ENCODE measurements around the gene ZNF253. TPM values are rescaled to one million over a fixed set of nuclear protein-coding genes. Genes with fewer than 3 reads are reported as not detected.
"Not testable (repeated sequence)": the region's sequence is repeated elsewhere in the genome, so short reads cannot be mapped to it uniquely, and the experiment has no call there.

The ZNF253 gene
- total and polyA plus RNA-seq, 2 experiments from 2014 or later: 2.1 to 3.2 TPM

DNA sequence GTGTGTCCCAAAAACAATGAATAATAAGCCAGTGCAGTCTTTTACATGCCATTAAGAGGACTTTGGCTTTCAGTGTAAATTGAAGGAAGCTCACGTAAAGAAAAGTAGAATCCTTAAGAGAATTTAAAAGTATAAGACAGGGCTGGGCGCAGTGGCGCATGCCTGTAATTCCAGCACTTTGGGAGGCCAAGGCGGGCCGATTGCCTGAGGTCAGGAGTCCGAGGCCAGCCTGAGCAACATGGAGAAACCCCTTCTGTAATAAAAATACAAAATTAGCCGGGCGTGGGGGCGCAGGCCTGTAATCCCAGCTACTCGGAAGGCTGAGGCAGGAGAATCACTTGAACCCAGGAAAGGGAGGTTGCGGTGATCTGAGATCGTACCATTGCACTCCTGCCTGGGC lies 17.9 kb upstream of the ZNF253 start:
- no peaks in the 10 kb centered on the region for H4K20me1 ChIP-seq (ENCODE audit: insufficient read depth)
- WGBS, 2 experiments (ENCODE audit: low coverage in 1 of 2, low lambda C conversion rate in 2 of 2, missing lambda C conversion rate in 2 of 2): 73 to 75% methylated on average over 12 of the region's 12 CpGs
- H3K27me3 ChIP-seq (replicated peaks; ENCODE audit: insufficient read depth): no peaks in the 10 kb centered on the region
- no peak for DNase-seq
- H3K9ac ChIP-seq: no peak overlapping the region
- no peaks in the 10 kb centered on the region for H3K36me3 ChIP-seq (ENCODE audit: low read depth)
- H3F3A ChIP-seq (ENCODE audit: insufficient read depth): no peaks in the 10 kb centered on the region
- no peak overlapping the region for H2AFZ ChIP-seq
- no peaks in the 10 kb centered on the region for H3K79me2 ChIP-seq (ENCODE audit: insufficient read depth)
- TF ChIP-seq EZH2phosphoT487 (IDR thresholded peaks at IDR 0.05; ENCODE audit: insufficient read depth, low read depth) (no peak), EZH2 (IDR thresholded peaks at IDR 0.05; ENCODE audit: insufficient read depth, poor library complexity, severe bottlenecking) (no peak)
- no peaks in the 10 kb centered on the region for H3K9me2 ChIP-seq (ENCODE audit: insufficient read depth)
- no peak overlapping the region for H3K4me2 ChIP-seq (ENCODE audit: unreplicated experiment)
- H3K4me1 ChIP-seq (ENCODE audit: insufficient read depth): no peaks in the 10 kb centered on the region
- H3K27ac ChIP-seq: no peak overlapping the region
- no peak overlapping the region for H3K4me3 ChIP-seq
- no peaks in the 10 kb centered on the region for H3K9me3 ChIP-seq (ENCODE audit: low read depth)
- in situ Hi-C loops (cut with MboI): no loop called here

DNA sequence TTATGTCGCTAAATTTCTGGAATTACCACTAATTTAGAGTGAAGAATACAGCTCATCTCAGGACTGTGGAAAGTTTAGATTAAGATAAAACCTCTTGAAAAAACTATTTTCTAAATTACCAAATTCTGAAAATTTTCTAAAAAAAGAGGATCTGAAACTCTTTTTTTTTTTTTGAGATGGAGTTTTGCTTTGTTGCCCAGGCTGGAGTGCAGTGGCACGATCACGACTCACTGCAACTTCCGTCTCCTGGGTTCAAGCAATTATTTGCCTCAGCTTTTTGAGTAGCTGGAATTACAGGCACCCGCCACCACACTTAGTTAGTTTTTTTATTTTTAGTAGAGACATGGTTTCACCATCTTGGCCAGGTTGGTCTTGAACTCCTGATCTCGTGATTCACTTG lies 16.6 kb upstream of the ZNF253 start:
- Histone ChIP-seq H3K4me1 (ENCODE audit: insufficient read depth) (no peaks in the 10 kb centered on the region), H3K27ac (no peak overlapping the region), H3K79me2 (ENCODE audit: insufficient read depth) (no peaks in the 10 kb centered on the region), H3K9me2 (ENCODE audit: insufficient read depth) (no peaks in the 10 kb centered on the region), H3K4me2 (ENCODE audit: unreplicated experiment) (no peak overlapping the region), H3K9ac (no peak overlapping the region), H3K9me3 (ENCODE audit: low read depth) (no peaks in the 10 kb centered on the region), H2AFZ (no peak overlapping the region), H3K4me3 (no peak overlapping the region), H3K36me3 (ENCODE audit: low read depth) (no peaks in the 10 kb centered on the region), H3K27me3 (replicated peaks; ENCODE audit: insufficient read depth) (no peaks in the 10 kb centered on the region), H3F3A (ENCODE audit: insufficient read depth) (no peaks in the 10 kb centered on the region), H4K20me1 (ENCODE audit: insufficient read depth) (no peaks in the 10 kb centered on the region)
- no peak for TF ChIP-seq EZH2 (IDR thresholded peaks at IDR 0.05; ENCODE audit: insufficient read depth, poor library complexity, severe bottlenecking)
- TF ChIP-seq EZH2phosphoT487 (IDR thresholded peaks at IDR 0.05; ENCODE audit: insufficient read depth, low read depth): no peak
- DNase-seq: no peak
- in situ Hi-C loops (cut with MboI): no loop called here
- WGBS, 2 experiments (ENCODE audit: low coverage in 1 of 2, low lambda C conversion rate in 2 of 2, missing lambda C conversion rate in 2 of 2): 48 to 55% methylated on average over 6 of the region's 6 CpGs

DNA sequence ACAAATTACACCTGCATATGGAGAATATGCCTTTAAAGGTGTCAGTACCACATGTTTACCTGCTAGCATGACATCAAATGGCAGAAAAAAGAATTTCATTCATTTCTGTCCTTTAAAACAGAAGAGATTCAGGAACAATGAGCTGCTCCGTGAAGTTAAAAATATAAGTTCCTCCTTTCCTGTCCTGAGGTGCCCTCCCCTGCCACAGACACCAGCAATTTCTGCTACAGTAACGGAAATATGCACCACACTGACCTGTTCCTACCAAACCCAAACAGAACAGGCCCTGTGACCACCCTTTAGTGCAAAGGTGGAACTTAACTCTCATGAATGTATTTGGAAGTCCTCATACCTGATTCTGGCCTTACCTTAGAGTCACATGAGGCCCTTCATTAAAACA lies 13.9 kb upstream of the ZNF253 start:
- H3K4me3 ChIP-seq; H3F3A ChIP-seq (ENCODE audit: insufficient read depth); H3K9me2 ChIP-seq (ENCODE audit: insufficient read depth); H3K9me3 ChIP-seq (ENCODE audit: low read depth); H4K20me1 ChIP-seq (ENCODE audit: insufficient read depth); DNase-seq; H3K4me1 ChIP-seq (ENCODE audit: insufficient read depth); H3K27me3 ChIP-seq (replicated peaks; ENCODE audit: insufficient read depth); in situ Hi-C loops (cut with MboI); H3K27ac ChIP-seq; H3K9ac ChIP-seq; H3K36me3 ChIP-seq (ENCODE audit: low read depth); H3K79me2 ChIP-seq (ENCODE audit: insufficient read depth); H3K4me2 ChIP-seq (ENCODE audit: unreplicated experiment); H2AFZ ChIP-seq: not testable (repeated sequence)
- 17 to 25% methylated on average over 2 of the region's 2 CpGs for WGBS, 2 experiments (ENCODE audit: low coverage in 1 of 2, low lambda C conversion rate in 2 of 2, missing lambda C conversion rate in 2 of 2)

- in situ Hi-C loops (cut with MboI): no loop called here
- no peaks in the 10 kb centered on the region for H3K36me3 ChIP-seq (ENCODE audit: low read depth)
- no peaks in the 10 kb centered on the region for H4K20me1 ChIP-seq (ENCODE audit: insufficient read depth)
- H3K27ac ChIP-seq: no peak overlapping the region
- no peak overlapping the region for H3K4me3 ChIP-seq
- DNase-seq: no peak
- no peak overlapping the region for H3K9ac ChIP-seq
- no peaks in the 10 kb centered on the region for H3K27me3 ChIP-seq (replicated peaks; ENCODE audit: insufficient read depth)
- H3K79me2 ChIP-seq (ENCODE audit: insufficient read depth): no peaks in the 10 kb centered on the region
- no peak overlapping the region for H3K4me2 ChIP-seq (ENCODE audit: unreplicated experiment)
- TF ChIP-seq EZH2 (IDR thresholded peaks at IDR 0.05; ENCODE audit: insufficient read depth, poor library complexity, severe bottlenecking) (no peak), EZH2phosphoT487 (IDR thresholded peaks at IDR 0.05; ENCODE audit: insufficient read depth, low read depth) (no peak)
- no peaks in the 10 kb centered on the region for H3K9me3 ChIP-seq (ENCODE audit: low read depth)
- no peaks in the 10 kb centered on the region for H3K4me1 ChIP-seq (ENCODE audit: insufficient read depth)
- H2AFZ ChIP-seq: no peak overlapping the region
- 49 to 58% methylated on average over 2 of the region's 2 CpGs for WGBS, 2 experiments (ENCODE audit: low coverage in 1 of 2, low lambda C conversion rate in 2 of 2, missing lambda C conversion rate in 2 of 2)
- no peaks in the 10 kb centered on the region for H3K9me2 ChIP-seq (ENCODE audit: insufficient read depth)
- no peaks in the 10 kb centered on the region for H3F3A ChIP-seq (ENCODE audit: insufficient read depth)
Measured at GRCh38 chr19:19858751-19859150, 6.9 kb upstream of the ZNF253 start.

- H3K79me2 ChIP-seq (ENCODE audit: insufficient read depth): no peaks in the 10 kb centered on the region
- no peaks in the 10 kb centered on the region for H3K27me3 ChIP-seq (replicated peaks; ENCODE audit: insufficient read depth)
- H3K9ac ChIP-seq: no peak overlapping the region
- in situ Hi-C loops (cut with MboI): no loop called here
- H3K9me3 ChIP-seq (ENCODE audit: low read depth): no peaks in the 10 kb centered on the region
- 16 to 18% methylated on average over 29 of the region's 29 CpGs for WGBS, 2 experiments (ENCODE audit: low coverage in 1 of 2, low lambda C conversion rate in 2 of 2, missing lambda C conversion rate in 2 of 2)
- no peak overlapping the region for H3K4me3 ChIP-seq
- peaks cover 2% of the 10 kb centered on the region; the same call in 1 of the 2 replicates for H3F3A ChIP-seq (ENCODE audit: insufficient read depth)
- H3K36me3 ChIP-seq (ENCODE audit: low read depth): no peaks in the 10 kb centered on the region
- H3K27ac ChIP-seq: no peak overlapping the region
- H3K9me2 ChIP-seq (ENCODE audit: insufficient read depth): no peaks in the 10 kb centered on the region
- no peak for TF ChIP-seq EZH2phosphoT487 (IDR thresholded peaks at IDR 0.05; ENCODE audit: insufficient read depth, low read depth)
- no peak for TF ChIP-seq EZH2 (IDR thresholded peaks at IDR 0.05; ENCODE audit: insufficient read depth, poor library complexity, severe bottlenecking)
- peak overlapping the region; percentile 38; the same call in 1 of the 2 replicates for H2AFZ ChIP-seq
- no peaks in the 10 kb centered on the region for H4K20me1 ChIP-seq (ENCODE audit: insufficient read depth)
- H3K4me1 ChIP-seq (ENCODE audit: insufficient read depth): no peaks in the 10 kb centered on the region
- H3K4me2 ChIP-seq (ENCODE audit: unreplicated experiment): no peak overlapping the region
- no peak for DNase-seq
Measured at GRCh38 chr19:19860756-19861390, 4.8 kb upstream of the ZNF253 start.
